Measurements from ENCODE around the gene KIF5B. TPM values are rescaled to one million over a fixed set of nuclear protein-coding genes. Genes with fewer than 3 reads are reported as not detected.
A peak's percentile ranks its signal among the peaks of the same experiment; 100 is the strongest.

KIF5B gene
- total RNA-seq, 1 experiment from 2014 or later, result 70.5 TPM

- H3K23me2 ChIP-seq (ENCODE audit: insufficient read length, low read depth, low read length, poor library complexity, severe bottlenecking), result no peaks in the 10 kb centered on the region
- H4K5ac ChIP-seq (ENCODE audit: insufficient read length, low read depth, low read length), result no peak overlapping the region
- no peaks in the 10 kb centered on the region for H3K27me3 ChIP-seq (ENCODE audit: insufficient read depth, low read length)
- H2AK5ac ChIP-seq (ENCODE audit: insufficient read length, low read length), result no peak overlapping the region
- H3T11ph ChIP-seq (ENCODE audit: low read length), result no peak overlapping the region
- no peak overlapping the region for H3K18ac ChIP-seq (ENCODE audit: insufficient read length, low read depth, low read length)
- no peak overlapping the region for H3K14ac ChIP-seq (ENCODE audit: insufficient read depth, low read length)
- H4K20me1 ChIP-seq (ENCODE audit: control insufficient read depth, insufficient read depth, insufficient read length), result no peaks in the 10 kb centered on the region
- no peak overlapping the region for H2BK5ac ChIP-seq (ENCODE audit: insufficient read length, low read length)
- Mint-ChIP-seq H3K36me3 (ENCODE audit: insufficient read depth in 1 of 3, low read depth in 3 of 3) (peaks cover 39 to 80% (median 71%) of the 10 kb centered on the region in 3 experiments; a peak in 6 of 7 replicates), H3K27ac (peak overlapping the region in 1 of 3 experiments; percentile 58; a peak in 3 of 7 replicates), H3K4me3 (no peak overlapping the region), H3K4me1 (peaks cover 3% of the 10 kb centered on the region in 2 experiments; a peak in 1 of 4 replicates), H3K27me3 (ENCODE audit: low read depth) (no peaks in the 10 kb centered on the region), H3K9me3 (no peaks in the 10 kb centered on the region)
- H3K4me1 ChIP-seq (ENCODE audit: insufficient read depth, low read length), result no peaks in the 10 kb centered on the region
- H3K79me2 ChIP-seq (ENCODE audit: insufficient read depth, low read length), result peaks cover 24% of the 10 kb centered on the region; the same call in 1 of the 2 replicates
- TF ChIP-seq CTCF (conservative IDR thresholded peaks at IDR 0.05), result no peak
- H3K27ac ChIP-seq (ENCODE audit: insufficient read length, low read depth, low read length), result no peak overlapping the region
- H3K4me2 ChIP-seq (ENCODE audit: insufficient read depth, insufficient read length, low read length), result no peak overlapping the region
- no peak overlapping the region for H4K8ac ChIP-seq (replicated peaks; ENCODE audit: insufficient read length, low read depth, low read length)
- no peak overlapping the region for H3K23ac ChIP-seq (ENCODE audit: insufficient read length, low read depth, low read length)
- H3K9ac ChIP-seq (ENCODE audit: extremely low read depth, insufficient read length, low read length), result no peak overlapping the region
- WGBS (ENCODE audit: extremely low coverage, insufficient read length, low lambda C conversion rate), result no CpG with 5 or more reads among the region's 1 CpG
- H2BK12ac ChIP-seq (ENCODE audit: insufficient read length, low read depth, low read length), result no peak overlapping the region
- no peak overlapping the region for H2AFZ ChIP-seq (ENCODE audit: low read length)
- H3K4ac ChIP-seq (ENCODE audit: low read depth, low read length), result no peak overlapping the region
- no peak overlapping the region for H3K56ac ChIP-seq (ENCODE audit: insufficient read length, low read depth, low read length)
- no peak overlapping the region for H4K91ac ChIP-seq (ENCODE audit: insufficient read length, low read depth, low read length)
- peaks cover 10% of the 10 kb centered on the region for H3K79me1 ChIP-seq (ENCODE audit: insufficient read depth, low read depth, low read length, poor library complexity, severe bottlenecking)
- no peak for DNase-seq
- no peak overlapping the region for H2BK15ac ChIP-seq (ENCODE audit: low read depth, low read length)
- no peak overlapping the region for H2BK20ac ChIP-seq (ENCODE audit: low read depth, low read length, poor library complexity, severe bottlenecking)
- H3K9me3 ChIP-seq (ENCODE audit: control insufficient read depth, low read depth, low read length), result no peaks in the 10 kb centered on the region
- H2BK120ac ChIP-seq (ENCODE audit: low read depth, low read length, poor library complexity, severe bottlenecking), result no peak overlapping the region
Measured at GRCh38 chr10:32041290-32042028, 14.8 kb downstream of the KIF5B start.

Measured in H9 (cell line).